ENCODE measurements around the gene SZT2.

DNA sequence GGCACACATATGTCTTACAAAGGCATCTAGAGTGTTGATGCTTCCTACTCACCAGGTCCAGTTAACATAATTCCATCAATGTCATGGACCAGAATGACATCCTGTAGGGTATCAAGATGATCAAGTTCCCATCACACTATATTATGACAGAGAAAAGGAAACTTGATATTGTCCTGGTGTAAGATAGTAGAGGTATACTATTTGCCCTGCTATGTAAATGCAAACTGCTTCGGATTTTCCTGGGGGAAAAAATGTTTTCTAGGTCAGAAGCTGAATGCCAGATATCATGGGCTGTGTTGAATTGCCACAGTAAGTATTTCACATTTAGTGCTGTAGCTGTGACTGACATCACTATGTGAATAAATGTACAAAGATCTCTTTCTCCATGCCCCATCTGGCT, 80.2 kb downstream of the SZT2 start:
- TF ChIP-seq, protein P1, sequence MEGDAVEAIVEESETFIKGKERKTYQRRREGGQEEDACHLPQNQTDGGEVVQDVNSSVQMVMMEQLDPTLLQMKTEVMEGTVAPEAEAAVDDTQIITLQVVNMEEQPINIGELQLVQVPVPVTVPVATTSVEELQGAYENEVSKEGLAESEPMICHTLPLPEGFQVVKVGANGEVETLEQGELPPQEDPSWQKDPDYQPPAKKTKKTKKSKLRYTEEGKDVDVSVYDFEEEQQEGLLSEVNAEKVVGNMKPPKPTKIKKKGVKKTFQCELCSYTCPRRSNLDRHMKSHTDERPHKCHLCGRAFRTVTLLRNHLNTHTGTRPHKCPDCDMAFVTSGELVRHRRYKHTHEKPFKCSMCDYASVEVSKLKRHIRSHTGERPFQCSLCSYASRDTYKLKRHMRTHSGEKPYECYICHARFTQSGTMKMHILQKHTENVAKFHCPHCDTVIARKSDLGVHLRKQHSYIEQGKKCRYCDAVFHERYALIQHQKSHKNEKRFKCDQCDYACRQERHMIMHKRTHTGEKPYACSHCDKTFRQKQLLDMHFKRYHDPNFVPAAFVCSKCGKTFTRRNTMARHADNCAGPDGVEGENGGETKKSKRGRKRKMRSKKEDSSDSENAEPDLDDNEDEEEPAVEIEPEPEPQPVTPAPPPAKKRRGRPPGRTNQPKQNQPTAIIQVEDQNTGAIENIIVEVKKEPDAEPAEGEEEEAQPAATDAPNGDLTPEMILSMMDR (IDR thresholded peaks at IDR 0.05; ENCODE audit: borderline replicate concordance, extremely low read depth, low read length, poor library complexity, severe bottlenecking), result no peak
- TF ChIP-seq EZH2 (IDR thresholded peaks at IDR 0.05; ENCODE audit: borderline replicate concordance, low read depth, low read length, severe bottlenecking), result no peak
